GM23338 (cell line): ENCODE results near the gene B4GAT1. TPM values are rescaled to one million over a fixed set of nuclear protein-coding genes. Genes with fewer than 3 reads are reported as not detected.

Experiments used
- ATAC-seq: fragments of 200-7000 bp; cut with Tn5 transposase; 3 replicates; pipeline ENCODE4 v1.9.1; 2020
- DNase-seq: peaks from one replicate; pipeline ENCODE4 v3.0.0-alpha.2; 2015; ENCODE audit warnings: low spot score
- H2AFZ ChIP-seq: fragments of 200-600 bp; sonication (generic); 2 replicates; pipeline ENCODE4 v1.8.0; 2016; ENCODE audit warnings: antibody characterized with exemption, mild to moderate bottlenecking, moderate library complexity
- H3F3A ChIP-seq: fragments of 200-600 bp; sonication (generic); replicated peaks from 2 replicates; pipeline ENCODE4 v1.8.0; 2017; ENCODE audit warnings: antibody characterized with exemption, mixed run types, low read depth
- H3K27ac ChIP-seq: fragments of 200-600 bp; sonication (generic); 2 replicates; pipeline ENCODE4 v1.6.1; 2016; ENCODE audit warnings: low read depth
- H3K27me3 ChIP-seq: fragments of 200-600 bp; sonication (generic); 2 replicates; pipeline ENCODE4 v1.8.0; 2016; ENCODE audit warnings: mild to moderate bottlenecking, mixed run types, moderate library complexity; ENCODE audit not compliant: insufficient read depth
- H3K36me3 ChIP-seq: fragments of 200-600 bp; sonication (generic); 2 replicates; pipeline ENCODE4 v1.8.0; 2016; ENCODE audit warnings: mild to moderate bottlenecking; ENCODE audit not compliant: insufficient read depth
- H3K4me1 ChIP-seq: fragments of 200-600 bp; sonication (generic); 2 replicates; pipeline ENCODE4 v1.8.0; 2016; ENCODE audit warnings: mild to moderate bottlenecking, moderate library complexity; ENCODE audit not compliant: insufficient read depth
- H3K4me2 ChIP-seq: fragments of 200-600 bp; sonication (generic); 2 replicates; pipeline ENCODE4 v1.7.1; 2017; ENCODE audit warnings: mixed run types
- H3K4me3 ChIP-seq: fragments of 200-600 bp; sonication (generic); 2 replicates; pipeline ENCODE4 v1.6.1; 2016; ENCODE audit warnings: mixed run types
- H3K79me2 ChIP-seq: fragments of 200-600 bp; sonication (generic); replicated peaks from 2 replicates; pipeline ENCODE4 v1.8.0; 2017; ENCODE audit warnings: mild to moderate bottlenecking; ENCODE audit not compliant: insufficient read depth
- H3K9me2 ChIP-seq: fragments of 200-600 bp; sonication (generic); 2 replicates; pipeline ENCODE4 v1.8.0; 2017; ENCODE audit not compliant: insufficient read depth
- H4K20me1 ChIP-seq: fragments of 200-600 bp; sonication (generic); replicated peaks from 2 replicates; pipeline ENCODE4 v1.8.0; 2017; ENCODE audit warnings: mild to moderate bottlenecking; ENCODE audit not compliant: insufficient read depth
- H3K27ac Mint-ChIP-seq: 2 replicates; pipeline ENCODE4 v1.8.0; 2020; ENCODE audit warnings: inconsistent platforms, mild to moderate bottlenecking, moderate library complexity, mixed read lengths
- H3K27me3 Mint-ChIP-seq: 3 replicates; pipeline ENCODE4 v1.8.0; 2022; ENCODE audit warnings: low read depth, mild to moderate bottlenecking, moderate library complexity, mixed read lengths, inconsistent platforms; ENCODE audit not compliant: insufficient read depth, poor library complexity
- H3K36me3 Mint-ChIP-seq: 3 replicates; pipeline ENCODE4 v1.8.0; 2021; ENCODE audit warnings: low read depth, mild to moderate bottlenecking, inconsistent platforms, moderate library complexity, mixed read lengths
- H3K4me1 Mint-ChIP-seq: 3 replicates; pipeline ENCODE4 v1.8.0; 2020; ENCODE audit warnings: mild to moderate bottlenecking, inconsistent platforms, mixed read lengths
- H3K4me3 Mint-ChIP-seq: 3 replicates; pipeline ENCODE4 v1.8.0; 2021; ENCODE audit warnings: moderate library complexity, mild to moderate bottlenecking, inconsistent platforms, mixed read lengths
- H3K9me3 Mint-ChIP-seq: 3 replicates; pipeline ENCODE4 v1.8.0; 2020; ENCODE audit warnings: moderate library complexity, mild to moderate bottlenecking, inconsistent platforms, mixed read lengths
- CREB1 ChIP-seq: fragments of 250-450 bp; sonication (Bioruptor Pico); IDR thresholded peaks from 2 replicates; pipeline ENCODE4 v1.5.0; 2020; ENCODE audit warnings: low read depth, mild to moderate bottlenecking, moderate library complexity
- CTCF ChIP-seq, 2 experiments: fragments of 200-600 bp in 1 of 2; sonication (generic) in 1 of 2; conservative IDR thresholded peaks; 2 replicates each; pipeline versions ENCODE4 v1.5.1 to v1.6.1; 2016 to 2017; ENCODE audit warnings: antibody characterized with exemption in 2 of 2, low read depth in 2 of 2, mild to moderate bottlenecking in 2 of 2, moderate library complexity in 1 of 2
- ETS1 ChIP-seq: IDR thresholded peaks from 2 replicates; pipeline ENCODE4 v1.6.1; 2016; ENCODE audit warnings: antibody characterized with exemption
- EZH2 ChIP-seq: fragments of 200-600 bp; sonication (generic); IDR thresholded peaks from one replicate; pipeline ENCODE4 v1.8.0; 2017; ENCODE audit warnings: antibody characterized with exemption, mild to moderate bottlenecking, low read depth; ENCODE audit not compliant: unreplicated experiment
- JUNB ChIP-seq: IDR thresholded peaks from one replicate; pipeline ENCODE4 v1.6.1; 2016; ENCODE audit warnings: antibody characterized with exemption; ENCODE audit not compliant: unreplicated experiment
- REST ChIP-seq: IDR thresholded peaks from one replicate; pipeline ENCODE4 v1.6.1; 2018; ENCODE audit warnings: antibody characterized with exemption; ENCODE audit not compliant: unreplicated experiment
- ZNF331 ChIP-seq: fragments of 250-450 bp; sonication (Bioruptor Pico); IDR thresholded peaks from 2 replicates; pipeline ENCODE4 v1.5.0; 2020; ENCODE audit warnings: low read depth, mild to moderate bottlenecking, moderate library complexity
- ZNF462 ChIP-seq: fragments of 250-450 bp; sonication (Bioruptor Pico); IDR thresholded peaks from 2 replicates; pipeline ENCODE4 v1.5.0; 2020; ENCODE audit warnings: mild to moderate bottlenecking, moderate library complexity
- polyA plus RNA-seq: library from polyadenylated mRNA; unstranded; fragments of >200 nt; fragmentation: Nextera tagmentation; extraction: Ambion mirVana; gene quantifications from 2 replicates; pipeline ENCODE4 v1.2.1, GENCODE V29; 2016
- total RNA-seq: library from RNA; depleted of rRNA; stranded (reverse); fragments of >200 nt; shearing (Covaris generic); gene quantifications from 2 replicates; pipeline ENCODE4 v1.2.3, GENCODE V29; 2014

The B4GAT1 gene
- total and polyA plus RNA-seq, 2 experiments from 2014 or later, result 23.5 to 41.9 TPM

GRCh38 chr11:66324664-66325063, 22.8 kb downstream of the B4GAT1 start (continued):
- no peak for TF ChIP-seq ETS1
- no peak for TF ChIP-seq REST
- no peak for TF ChIP-seq CREB1 (CRISPR knock-in tag)
- TF ChIP-seq ZNF331 (CRISPR knock-in tag), result no peak
- TF ChIP-seq EZH2, result no peak
- no peak for TF ChIP-seq JUNB

- no peaks in the 10 kb centered on the region for H3K9me2 ChIP-seq
- Mint-ChIP-seq H3K27ac (no peak overlapping the region), H3K4me1 (peaks cover 24% of the 10 kb centered on the region), H3K4me3 (no peak overlapping the region), H3K36me3 (peaks cover 16% of the 10 kb centered on the region), H3K27me3 (peaks cover 29% of the 10 kb centered on the region), H3K9me3 (peaks cover 18% of the 10 kb centered on the region)
- H4K20me1 ChIP-seq, result no peaks in the 10 kb centered on the region
- no peak overlapping the region for H3K4me2 ChIP-seq
- no peaks in the 10 kb centered on the region for H3K36me3 ChIP-seq
- no peak overlapping the region for H2AFZ ChIP-seq
- no peaks in the 10 kb centered on the region for H3K79me2 ChIP-seq
- H3K4me1 ChIP-seq, result peaks cover 7% of the 10 kb centered on the region; the same call in 1 of the 2 replicates
- H3F3A ChIP-seq, result 0 out of 2 replicates have a peak, but pooled peaks cover 2% of the 10 kb centered on the region
- no peak for ATAC-seq
- no peak overlapping the region for H3K4me3 ChIP-seq
- H3K27ac ChIP-seq, result no peak overlapping the region
- H3K27me3 ChIP-seq, result no peaks in the 10 kb centered on the region
- no peak for DNase-seq
- no peak for TF ChIP-seq ZNF462 (CRISPR knock-in tag)
- TF ChIP-seq CTCF (conservative IDR thresholded peaks at IDR 0.05; ENCODE audit: low read depth in 2 of 2), result no peak
- TF ChIP-seq REST, result no peak
These were observed 23.7 kb downstream of the B4GAT1 start for GRCh38 chr11:66323684-66324083.
